Measurements from ENCODE around the gene CMSS1. TPM values are rescaled to one million over a fixed set of nuclear protein-coding genes. Genes with fewer than 3 reads are reported as not detected.

CMSS1 gene
- total and polyA plus RNA-seq, 2 of the 13 experiments (the other 11 are each of a cell fraction or from before 2014, with no cell fraction given) = 6.4 to 48.7 TPM

- no peak for TF ChIP-seq ZNF709 (CRISPR knock-in tag; IDR thresholded peaks at IDR 0.05)
- TF ChIP-seq MED13 (CRISPR knock-in tag; IDR thresholded peaks at IDR 0.05) = 0 out of 2 replicates have a peak, but pooled peaks have one; percentile 27
- no peak for TF ChIP-seq TAF15 (IDR thresholded peaks at IDR 0.05; ENCODE audit: low read depth, low read length, poor library complexity, severe bottlenecking)
- TF ChIP-seq WIZ (CRISPR knock-in tag; IDR thresholded peaks at IDR 0.05) = no peak
- no peak for TF ChIP-seq ZNF772 (CRISPR knock-in tag; IDR thresholded peaks at IDR 0.05)
- no peak for TF ChIP-seq ZNF235 (CRISPR knock-in tag; IDR thresholded peaks at IDR 0.05; ENCODE audit: borderline replicate concordance)
- no peak for TF ChIP-seq RFXAP (CRISPR knock-in tag; IDR thresholded peaks at IDR 0.05; ENCODE audit: borderline replicate concordance)
- TF ChIP-seq ZBTB34 (CRISPR knock-in tag; IDR thresholded peaks at IDR 0.05) = no peak
- no peak for TF ChIP-seq EED (CRISPR knock-in tag; IDR thresholded peaks at IDR 0.05)
- no peak for TF ChIP-seq ZFP62 (CRISPR knock-in tag; IDR thresholded peaks at IDR 0.05)
- peak; percentile 85; the same call in 1 of the 2 replicates for TF ChIP-seq NFKBIZ (CRISPR knock-in tag; IDR thresholded peaks at IDR 0.05)
- no peak for TF ChIP-seq ZNF44 (CRISPR knock-in tag; IDR thresholded peaks at IDR 0.05)
- no peak; the same call in 1 of the 2 replicates for TF ChIP-seq ZNF556 (CRISPR knock-in tag; IDR thresholded peaks at IDR 0.05; ENCODE audit: borderline replicate concordance)
- TF ChIP-seq NONO (IDR thresholded peaks at IDR 0.05) = no peak
- no peak for TF ChIP-seq NONO (CRISPR knock-in tag; conservative IDR thresholded peaks at IDR 0.05)
- no peak for TF ChIP-seq MTF2 (CRISPR knock-in tag; IDR thresholded peaks at IDR 0.05; ENCODE audit: borderline replicate concordance)
- TF ChIP-seq ZFP36L1 (CRISPR knock-in tag; IDR thresholded peaks at IDR 0.05) = 0 out of 2 replicates have a peak, but pooled peaks have one; percentile 56
- TF ChIP-seq ZNF501 (CRISPR knock-in tag; IDR thresholded peaks at IDR 0.05) = no peak
- peak; percentile 37; the same call in 1 of the 2 replicates for TF ChIP-seq PPARG (CRISPR knock-in tag; conservative IDR thresholded peaks at IDR 0.05)
- no peak for TF ChIP-seq FOSL1 (CRISPR knock-in tag; IDR thresholded peaks at IDR 0.05; ENCODE audit: borderline replicate concordance)
- TF ChIP-seq NR2F2 (IDR thresholded peaks at IDR 0.05; ENCODE audit: borderline replicate concordance, low read depth) = no peak
- no peak for TF ChIP-seq ZNF572 (CRISPR knock-in tag; IDR thresholded peaks at IDR 0.05)
- peak; percentile 53; the same call in 1 of the 2 replicates for TF ChIP-seq ZNF12 (CRISPR knock-in tag; IDR thresholded peaks at IDR 0.05)
- TF ChIP-seq MTERF4 (CRISPR knock-in tag; IDR thresholded peaks at IDR 0.05) = no peak
- TF ChIP-seq ZNF639 (CRISPR knock-in tag; conservative IDR thresholded peaks at IDR 0.05) = 0 out of 2 replicates have a peak, but pooled peaks have one; percentile 46
- TF ChIP-seq, protein P1, sequence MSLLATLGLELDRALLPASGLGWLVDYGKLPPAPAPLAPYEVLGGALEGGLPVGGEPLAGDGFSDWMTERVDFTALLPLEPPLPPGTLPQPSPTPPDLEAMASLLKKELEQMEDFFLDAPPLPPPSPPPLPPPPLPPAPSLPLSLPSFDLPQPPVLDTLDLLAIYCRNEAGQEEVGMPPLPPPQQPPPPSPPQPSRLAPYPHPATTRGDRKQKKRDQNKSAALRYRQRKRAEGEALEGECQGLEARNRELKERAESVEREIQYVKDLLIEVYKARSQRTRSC (CRISPR knock-in tag; IDR thresholded peaks at IDR 0.05; ENCODE audit: low read depth) = no peak
- 0 out of 2 replicates have a peak, but pooled peaks have one; percentile 45 for TF ChIP-seq ZNF747 (CRISPR knock-in tag; IDR thresholded peaks at IDR 0.05; ENCODE audit: borderline replicate concordance)
- no peak for TF ChIP-seq GABPA (IDR thresholded peaks at IDR 0.05; ENCODE audit: low read depth, low read length)
- peak; percentile 67 for TF ChIP-seq GABPA (CRISPR knock-in tag; IDR thresholded peaks at IDR 0.05; ENCODE audit: low read depth)
- no peak for TF ChIP-seq ZNF160 (CRISPR knock-in tag; IDR thresholded peaks at IDR 0.05)
Observed at GRCh38 chr3:100063929-100064461, 246.3 kb downstream of the CMSS1 start (continued).

All from HepG2 (cell line).